Neuronal stem cell (in vitro differentiated cells): ENCODE results near the gene PLAAT2.
A peak's percentile ranks its signal among the peaks of the same experiment; 100 is the strongest.

ENCODE experiments used
- DNase-seq: peaks from one replicate; pipeline ENCODE4 v3.0.0-alpha.2; 2013; ENCODE audit warnings: low spot score
- H2AFZ ChIP-seq: one replicate; pipeline ENCODE4 v1.6.1; 2013; ENCODE audit warnings: mild to moderate bottlenecking, low read length, inconsistent platforms
- H2AK5ac ChIP-seq: 2 replicates; pipeline ENCODE4 v1.6.1; 2013; ENCODE audit warnings: low read depth, mild to moderate bottlenecking, inconsistent platforms, low read length, moderate library complexity, mixed read lengths
- H2BK120ac ChIP-seq: 2 replicates; pipeline ENCODE4 v1.6.1; 2013; ENCODE audit warnings: low read depth, mild to moderate bottlenecking, inconsistent platforms, low read length, moderate library complexity, mixed read lengths
- H2BK12ac ChIP-seq: one replicate; pipeline ENCODE4 v1.6.1; 2013; ENCODE audit warnings: low read length, inconsistent platforms
- H2BK15ac ChIP-seq: 2 replicates; pipeline ENCODE4 v1.6.1; 2013; ENCODE audit warnings: mild to moderate bottlenecking, low read length, inconsistent platforms, mixed read lengths
- H2BK5ac ChIP-seq: one replicate; pipeline ENCODE4 v1.6.1; 2013; ENCODE audit warnings: inconsistent platforms, mild to moderate bottlenecking, low read length, moderate library complexity
- H3K14ac ChIP-seq: one replicate; pipeline ENCODE4 v1.6.1; 2013; ENCODE audit warnings: low read length, inconsistent platforms
- H3K18ac ChIP-seq: 2 replicates; pipeline ENCODE4 v1.6.1; 2013; ENCODE audit warnings: low read length, inconsistent platforms
- H3K23ac ChIP-seq: 2 replicates; pipeline ENCODE4 v1.6.1; 2013; ENCODE audit warnings: low read depth, mild to moderate bottlenecking, mixed read lengths, low read length, inconsistent platforms; ENCODE audit not compliant: poor library complexity
- H3K27ac ChIP-seq: replicated peaks from 3 replicates; pipeline ENCODE4 v1.5.1; 2013; ENCODE audit warnings: low read length, inconsistent platforms
- H3K27me3 ChIP-seq, 3 experiments: 2 replicates each; pipeline ENCODE4 v1.6.1; 2013; ENCODE audit warnings: low read length in 3 of 3, mild to moderate bottlenecking in 2 of 3, inconsistent platforms in 1 of 3, low read depth in 1 of 3, mixed read lengths in 1 of 3, moderate library complexity in 1 of 3; ENCODE audit not compliant: control insufficient read depth in 3 of 3, insufficient read depth in 3 of 3
- H3K36me3 ChIP-seq, 2 donors: replicated peaks in 1 of 2; 2 replicates each; pipeline ENCODE4 v1.6.1; 2013; ENCODE audit warnings: low read length in 2 of 2; ENCODE audit not compliant: control insufficient read depth in 2 of 2, insufficient read depth in 2 of 2
- H3K4ac ChIP-seq: 2 replicates; pipeline ENCODE4 v1.6.1; 2013; ENCODE audit warnings: inconsistent platforms, mild to moderate bottlenecking, low read length, moderate library complexity
- H3K4me1 ChIP-seq, 2 donors: 1 replicate in 1 of 2; 2 replicates in 1 of 2; pipeline ENCODE4 v1.6.1; 2013; ENCODE audit warnings: low read length in 2 of 2, low read depth in 1 of 2; ENCODE audit not compliant: control insufficient read depth in 2 of 2, insufficient read depth in 1 of 2
- H3K4me2 ChIP-seq: one replicate; pipeline ENCODE4 v1.6.1; 2013; ENCODE audit warnings: mild to moderate bottlenecking, low read length, inconsistent platforms; ENCODE audit not compliant: insufficient read depth, poor library complexity, severe bottlenecking
- H3K4me3 ChIP-seq, 2 donors: 2 replicates each; pipeline ENCODE4 v1.5.1; 2013; ENCODE audit warnings: low read length in 2 of 2, mild to moderate bottlenecking in 2 of 2, inconsistent platforms in 1 of 2, moderate library complexity in 1 of 2
- H3K79me1 ChIP-seq: one replicate; pipeline ENCODE4 v1.6.1; 2013; ENCODE audit warnings: low read depth, mild to moderate bottlenecking, inconsistent platforms, low read length, moderate library complexity
- H3K9ac ChIP-seq: one replicate; pipeline ENCODE4 v1.6.1; 2013; ENCODE audit warnings: mild to moderate bottlenecking, low read depth, low read length, inconsistent platforms; ENCODE audit not compliant: poor library complexity
- H3K9me3 ChIP-seq, 2 donors: replicated peaks in 1 of 2; 2 replicates each; pipeline versions ENCODE3 to v1.6.1; 2013; ENCODE audit warnings: low read length in 2 of 2, mild to moderate bottlenecking in 2 of 2, inconsistent platforms in 1 of 2, low read depth in 1 of 2, mixed read lengths in 1 of 2, moderate library complexity in 1 of 2; ENCODE audit not compliant: control insufficient read depth in 2 of 2, insufficient read depth in 1 of 2
- H4K8ac ChIP-seq: one replicate; pipeline ENCODE4 v1.6.1; 2013; ENCODE audit warnings: low read depth, mild to moderate bottlenecking, inconsistent platforms, low read length, moderate library complexity
- H4K91ac ChIP-seq: one replicate; pipeline ENCODE4 v1.6.1; 2013; ENCODE audit warnings: low read length, low read depth, mild to moderate bottlenecking, inconsistent platforms; ENCODE audit not compliant: poor library complexity
- WGBS, 2 donors: extraction: QIAGEN DNeasy Blood & Tissue Kit; methylation state at CpG; one replicate each; pipeline ENCODE4 v1.1.7; 2013; ENCODE audit warnings: missing lambda C conversion rate in 2 of 2, mixed read lengths in 1 of 2; ENCODE audit not compliant: insufficient read length in 2 of 2, insufficient replicate concordance in 1 of 2; ENCODE audit errors: extremely low coverage in 2 of 2; 5-methylcytosine and 5-hydroxymethylcytosine counted together

Gene PLAAT2

GRCh38 chr11:63517156-63517555 lies 46.0 kb downstream of the PLAAT2 start:
- Histone ChIP-seq H3K27me3 (peaks cover 0 to 5% (median 0%) of the 10 kb centered on the region in 3 experiments), H2BK120ac (no peak overlapping the region), H2AK5ac (no peak overlapping the region), H3K79me1 (no peaks in the 10 kb centered on the region), H2BK5ac (no peak overlapping the region), H2BK15ac (no peak overlapping the region), H4K8ac (no peak overlapping the region), H3K27ac (no peak overlapping the region), H4K91ac (no peak overlapping the region), H2AFZ (no peak overlapping the region), H3K9me3 (no peaks in the 10 kb centered on the region), H3K4me1 (no peaks in the 10 kb centered on the region), H2BK12ac (no peak overlapping the region), H3K36me3 (no peaks in the 10 kb centered on the region), H3K14ac (no peak overlapping the region), H3K4ac (no peak overlapping the region), H3K23ac (no peak overlapping the region), H3K4me3 (no peak overlapping the region), H3K4me2 (no peak overlapping the region), H3K18ac (no peak overlapping the region), H3K9ac (no peak overlapping the region)
- DNase-seq = no peak
- WGBS, 2 donors = no CpG with 5 or more reads among the region's 5 CpGs

GRCh38 chr11:63516109-63516508 lies 47.1 kb downstream of the PLAAT2 start:
- no peaks in the 10 kb centered on the region for H3K79me1 ChIP-seq
- no peak overlapping the region for H4K91ac ChIP-seq
- no peak overlapping the region for H2BK12ac ChIP-seq
- no peak overlapping the region for H2AK5ac ChIP-seq
- H3K36me3 ChIP-seq = no peaks in the 10 kb centered on the region
- WGBS, 2 donors = no CpG with 5 or more reads among the region's 6 CpGs
- no peak overlapping the region for H3K27ac ChIP-seq
- H3K9me3 ChIP-seq = no peaks in the 10 kb centered on the region
- no peak overlapping the region for H4K8ac ChIP-seq
- peaks cover 0 to 5% of the 10 kb centered on the region in 2 donors for H3K4me1 ChIP-seq
- no peak overlapping the region for H3K4me3 ChIP-seq
- no peak overlapping the region for H3K4ac ChIP-seq
- DNase-seq = no peak
- no peak overlapping the region for H2AFZ ChIP-seq
- no peak overlapping the region for H2BK120ac ChIP-seq
- H2BK5ac ChIP-seq = no peak overlapping the region
- H3K14ac ChIP-seq = no peak overlapping the region
- H3K18ac ChIP-seq = peak overlapping the region; percentile 79
- H3K23ac ChIP-seq = no peak overlapping the region
- H3K27me3 ChIP-seq = peaks cover 0 to 9% (median 0%) of the 10 kb centered on the region in 3 experiments
- H3K4me2 ChIP-seq = no peak overlapping the region
- H3K9ac ChIP-seq = no peak overlapping the region
- no peak overlapping the region for H2BK15ac ChIP-seq

DNA sequence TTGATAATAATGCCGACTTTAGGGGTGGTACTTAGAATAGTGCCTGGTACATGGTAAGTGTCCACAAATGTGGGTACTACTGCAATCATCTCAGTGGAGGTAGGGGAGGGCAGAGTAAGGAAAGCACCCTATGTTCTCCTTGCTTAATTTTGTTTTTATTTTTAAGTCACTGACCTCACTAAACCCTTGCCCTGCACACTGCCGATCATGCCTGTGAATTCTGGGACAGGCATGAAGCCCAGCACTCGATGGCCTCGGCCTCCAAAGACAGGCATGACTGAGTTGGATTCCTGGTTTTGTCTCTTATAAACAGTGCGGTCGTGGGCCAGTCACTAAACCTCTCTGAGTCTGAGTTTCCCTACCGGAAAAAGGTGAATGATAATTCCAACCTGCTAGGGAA lies 50.4 kb downstream of the PLAAT2 start:
- no CpG with 5 or more reads among the region's 7 CpGs for WGBS, 2 donors
- DNase-seq = no peak

DNA sequence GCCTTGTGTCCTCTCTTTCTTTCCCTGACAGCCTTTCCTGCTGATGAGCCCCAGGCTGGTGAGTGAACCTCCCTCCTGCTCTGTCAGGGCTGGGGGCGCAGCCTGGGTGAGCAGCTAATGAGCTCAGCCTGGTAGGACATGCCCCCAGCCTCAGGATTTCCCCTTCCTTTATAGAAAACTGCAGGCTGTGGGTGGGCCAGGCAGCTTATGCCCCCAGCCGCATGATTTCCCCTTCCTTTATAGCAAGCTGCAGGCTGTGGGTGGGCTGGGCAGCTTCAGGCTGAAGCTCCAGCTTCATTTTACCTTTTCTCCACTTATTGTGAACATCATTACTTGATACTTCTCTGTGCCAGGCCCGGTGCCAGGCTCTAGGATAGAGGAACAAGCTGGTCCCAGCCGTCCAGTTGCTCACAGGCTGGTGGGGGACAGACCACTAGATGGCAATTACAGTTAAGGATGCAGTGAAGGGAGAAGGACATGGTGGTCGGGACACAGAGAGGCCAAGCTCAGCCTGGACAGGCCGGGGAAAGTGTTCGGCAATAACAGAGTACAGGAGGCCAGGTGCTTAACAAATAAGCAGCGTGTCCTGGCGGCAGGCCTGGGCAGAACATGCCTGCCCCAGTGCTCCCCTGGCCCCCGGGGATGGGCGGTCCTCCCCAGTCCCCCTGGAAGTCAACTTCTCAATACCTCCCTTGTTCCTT lies 52.0 kb downstream of the PLAAT2 start:
- no peak overlapping the region for H3K14ac ChIP-seq
- no peak for DNase-seq
- WGBS, 2 donors = no CpG with 5 or more reads among the region's 11 CpGs
- H3K27ac ChIP-seq = no peak overlapping the region
- H4K8ac ChIP-seq = no peak overlapping the region
- no peaks in the 10 kb centered on the region for H3K9me3 ChIP-seq
- no peak overlapping the region for H3K4me3 ChIP-seq
- no peak overlapping the region for H2AFZ ChIP-seq
- no peak overlapping the region for H3K23ac ChIP-seq
- H3K18ac ChIP-seq = peak overlapping the region; percentile 68
- H3K9ac ChIP-seq = no peak overlapping the region
- no peak overlapping the region for H2BK12ac ChIP-seq
- no peak overlapping the region for H2BK120ac ChIP-seq
- H3K79me1 ChIP-seq = peaks cover 1% of the 10 kb centered on the region
- no peak overlapping the region for H2BK15ac ChIP-seq
- H3K4ac ChIP-seq = no peak overlapping the region
- H3K36me3 ChIP-seq = no peaks in the 10 kb centered on the region
- H3K4me1 ChIP-seq = peaks cover 0 to 13% of the 10 kb centered on the region in 2 donors
- H3K4me2 ChIP-seq = no peak overlapping the region
- H2BK5ac ChIP-seq = no peak overlapping the region
- peak overlapping the region; percentile 16 for H2AK5ac ChIP-seq
- peaks cover 0 to 19% (median 0%) of the 10 kb centered on the region in 3 experiments for H3K27me3 ChIP-seq
- no peak overlapping the region for H4K91ac ChIP-seq

More for the DNA sequence above, 50.4 kb downstream of the PLAAT2 start:
- H2BK15ac ChIP-seq = no peak overlapping the region
- peaks cover 0 to 13% of the 10 kb centered on the region in 2 donors for H3K4me1 ChIP-seq
- no peak overlapping the region for H4K91ac ChIP-seq
- no peak overlapping the region for H2BK5ac ChIP-seq
- H3K4me3 ChIP-seq = no peak overlapping the region
- H3K18ac ChIP-seq = no peak overlapping the region
- H3K9ac ChIP-seq = no peak overlapping the region
- no peak overlapping the region for H2BK12ac ChIP-seq
- no peak overlapping the region for H4K8ac ChIP-seq
- no peaks in the 10 kb centered on the region for H3K9me3 ChIP-seq
- H3K27me3 ChIP-seq = peaks cover 0 to 19% (median 0%) of the 10 kb centered on the region in 3 experiments
- H3K4me2 ChIP-seq = no peak overlapping the region
- H3K36me3 ChIP-seq = no peaks in the 10 kb centered on the region
- H3K4ac ChIP-seq = no peak overlapping the region
- H2AFZ ChIP-seq = no peak overlapping the region
- no peak overlapping the region for H2AK5ac ChIP-seq
- no peak overlapping the region for H3K23ac ChIP-seq
- H2BK120ac ChIP-seq = no peak overlapping the region
- peaks cover 1% of the 10 kb centered on the region for H3K79me1 ChIP-seq
- H3K27ac ChIP-seq = no peak overlapping the region
- H3K14ac ChIP-seq = no peak overlapping the region
